Measurements from ENCODE around the gene GLIS2.

DNA sequence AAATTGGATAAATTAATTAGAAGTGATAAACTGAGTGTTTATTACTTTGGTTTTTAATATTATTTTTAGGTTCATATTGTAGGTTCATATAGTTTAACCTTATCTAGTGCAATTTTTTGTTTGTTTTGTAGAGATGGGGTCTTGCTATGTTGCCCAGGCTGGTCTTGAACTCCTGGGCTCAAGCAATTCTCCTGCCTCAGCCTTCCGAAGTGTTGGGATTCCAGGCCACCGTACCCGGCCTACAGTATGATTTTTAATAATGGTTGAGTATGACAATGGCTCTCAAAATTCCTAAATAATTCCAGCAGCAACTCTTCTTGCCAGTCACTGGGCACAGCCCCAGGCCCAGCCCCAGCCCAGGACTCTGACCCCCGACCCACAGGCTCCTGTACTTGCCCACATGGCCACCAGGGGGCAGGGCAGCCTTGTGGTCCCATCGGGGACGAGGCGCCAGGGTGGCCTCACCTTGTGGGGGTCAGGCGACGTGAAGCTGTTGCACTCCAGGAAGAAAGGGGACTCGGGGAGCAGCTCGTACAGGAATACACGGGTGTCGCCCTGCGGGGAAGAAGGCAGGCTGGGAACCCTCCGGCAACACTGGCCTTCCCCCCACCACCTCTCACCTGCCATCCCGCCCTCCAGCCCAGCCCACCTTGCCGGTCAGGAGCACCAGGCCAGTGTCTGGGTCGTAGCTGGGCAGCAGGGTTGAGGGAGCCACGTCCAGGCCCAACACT is 43.1 kb downstream of the GLIS2 start:
- TF ChIP-seq, protein P1, sequence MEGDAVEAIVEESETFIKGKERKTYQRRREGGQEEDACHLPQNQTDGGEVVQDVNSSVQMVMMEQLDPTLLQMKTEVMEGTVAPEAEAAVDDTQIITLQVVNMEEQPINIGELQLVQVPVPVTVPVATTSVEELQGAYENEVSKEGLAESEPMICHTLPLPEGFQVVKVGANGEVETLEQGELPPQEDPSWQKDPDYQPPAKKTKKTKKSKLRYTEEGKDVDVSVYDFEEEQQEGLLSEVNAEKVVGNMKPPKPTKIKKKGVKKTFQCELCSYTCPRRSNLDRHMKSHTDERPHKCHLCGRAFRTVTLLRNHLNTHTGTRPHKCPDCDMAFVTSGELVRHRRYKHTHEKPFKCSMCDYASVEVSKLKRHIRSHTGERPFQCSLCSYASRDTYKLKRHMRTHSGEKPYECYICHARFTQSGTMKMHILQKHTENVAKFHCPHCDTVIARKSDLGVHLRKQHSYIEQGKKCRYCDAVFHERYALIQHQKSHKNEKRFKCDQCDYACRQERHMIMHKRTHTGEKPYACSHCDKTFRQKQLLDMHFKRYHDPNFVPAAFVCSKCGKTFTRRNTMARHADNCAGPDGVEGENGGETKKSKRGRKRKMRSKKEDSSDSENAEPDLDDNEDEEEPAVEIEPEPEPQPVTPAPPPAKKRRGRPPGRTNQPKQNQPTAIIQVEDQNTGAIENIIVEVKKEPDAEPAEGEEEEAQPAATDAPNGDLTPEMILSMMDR (IDR thresholded peaks at IDR 0.05) = peak; percentile 94
- TF ChIP-seq ZFX (IDR thresholded peaks at IDR 0.05; ENCODE audit: borderline replicate concordance) = no peak

Measured in 22Rv1 (cell line).